Fibroblast of gingiva (primary cell): Measurements from ENCODE around the gene PDYN.
A peak's percentile ranks its signal among the peaks of the same experiment; 100 is the strongest.
"Not testable (repeated sequence)": the region's sequence is repeated elsewhere in the genome, so short reads cannot be mapped to it uniquely, and the experiment has no call there.

Source experiments
- DNase-seq: peaks from one replicate; pipeline ENCODE4 v3.0.0-alpha.2; 2011; ENCODE audit warnings: low read depth

The PDYN gene

GRCh38 chr20:1993986-1994385, at the start of gene PDYN:
Gene PDYN (minus strand): TSS chr20:1994058. CDS start chr20:1983084, 10,974 bp downstream.
- DNase-seq, result no peak

GRCh38 chr20:2042400-2042799, 48.5 kb upstream of the PDYN start:
- DNase-seq, result no peak

- DNase-seq, result no peak
Observed at GRCh38 chr20:2038161-2038560, 44.3 kb upstream of the PDYN start.

- DNase-seq, result no peak
Observed at GRCh38 chr20:2037296-2037914, 43.5 kb upstream of the PDYN start.

GRCh38 chr20:2036357-2036756, 42.5 kb upstream of the PDYN start:
- DNase-seq, result not testable (repeated sequence)

- no peak for DNase-seq
Observed at GRCh38 chr20:2032168-2032567, 38.3 kb upstream of the PDYN start.

- no peak for DNase-seq
Observed at GRCh38 chr20:2026514-2026913, 32.7 kb upstream of the PDYN start.

- no peak for DNase-seq
Observed at GRCh38 chr20:2026004-2026403, 32.1 kb upstream of the PDYN start.

GRCh38 chr20:2023151-2023550, 29.3 kb upstream of the PDYN start:
- no peak for DNase-seq

GRCh38 chr20:2022163-2022562, 28.3 kb upstream of the PDYN start:
- no peak for DNase-seq

GRCh38 chr20:2010533-2010932, 16.7 kb upstream of the PDYN start:
- no peak for DNase-seq

- DNase-seq, result peak; percentile 24
Observed at GRCh38 chr20:2006452-2007361, 12.8 kb upstream of the PDYN start.

GRCh38 chr20:2005831-2006426, 12.1 kb upstream of the PDYN start:
- DNase-seq, result peak; percentile 24

- DNase-seq, result no peak
Observed at GRCh38 chr20:2005359-2005758, 11.5 kb upstream of the PDYN start.

- no peak for DNase-seq
Observed at GRCh38 chr20:2004171-2004570, 10.3 kb upstream of the PDYN start.

GRCh38 chr20:2002365-2002764, 8.5 kb upstream of the PDYN start:
- DNase-seq, result no peak

- no peak for DNase-seq
Observed at GRCh38 chr20:2001119-2001518, 7.3 kb upstream of the PDYN start.

GRCh38 chr20:2000285-2000684, 6.4 kb upstream of the PDYN start:
- no peak for DNase-seq

- DNase-seq, result no peak
Observed at GRCh38 chr20:1998715-1999114, 4.9 kb upstream of the PDYN start.

GRCh38 chr20:1998193-1998520, 4.3 kb upstream of the PDYN start:
- no peak for DNase-seq

GRCh38 chr20:1997483-1998192, 3.8 kb upstream of the PDYN start:
- no peak for DNase-seq

GRCh38 chr20:1995531-1996310, 1.9 kb upstream of the PDYN start:
- no peak for DNase-seq
